Subcutaneous preadipocyte (primary cell): Measurements from ENCODE around the gene CCL17. TPM values are rescaled to one million over a fixed set of nuclear protein-coding genes. Genes with fewer than 3 reads are reported as not detected.

Experiments used
- total RNA-seq: library from RNA; depleted of rRNA; stranded (reverse); fragments of >200 nt; gene quantifications from 2 replicates; pipeline ENCODE4 v1.2.3, GENCODE V29; 2012

Gene CCL17
- total RNA-seq, result not detected in 2 replicates

DNA sequence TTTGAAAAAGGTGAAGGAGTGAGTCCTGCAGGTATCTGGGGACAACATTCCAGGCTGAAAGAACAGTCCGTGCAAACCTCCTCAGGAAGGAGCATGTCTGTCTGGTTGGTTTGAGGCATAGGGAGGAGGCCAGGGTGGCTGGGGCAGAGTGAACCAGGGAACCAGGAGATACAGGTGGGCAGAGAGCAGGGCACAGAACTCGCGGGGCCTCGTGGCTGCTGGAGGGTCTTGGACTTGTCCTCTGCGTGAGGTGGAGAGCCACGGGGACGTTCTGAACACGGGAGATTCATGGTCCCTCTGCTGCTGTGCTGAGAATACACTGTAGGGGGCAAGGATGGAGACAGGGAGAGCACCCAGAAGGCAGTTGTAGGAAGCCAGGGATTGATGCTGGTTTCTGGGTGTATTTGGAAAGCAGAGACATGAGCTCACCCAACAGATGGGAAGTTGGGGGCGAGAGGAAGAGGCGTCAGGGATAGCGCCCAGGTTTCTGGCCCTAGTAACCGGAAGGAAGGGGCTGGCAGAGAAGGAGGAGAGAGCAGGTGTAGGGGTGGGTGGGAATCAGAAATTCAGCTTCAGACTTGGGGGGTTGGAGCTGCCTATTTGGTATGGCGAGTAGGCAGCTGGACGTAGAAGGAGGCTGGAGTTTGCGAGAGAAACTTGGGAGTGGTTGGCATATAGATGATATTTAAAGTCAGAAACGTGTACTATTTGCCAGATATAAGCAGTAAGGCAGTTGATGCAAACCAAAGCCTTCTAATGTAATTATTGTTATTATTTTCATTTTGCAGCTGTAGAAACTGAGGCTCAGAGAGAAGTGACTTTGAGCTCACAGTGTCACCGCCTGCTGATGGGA, at the start of gene CCL17:
TSS of gene CCL17 (plus strand) at position 803 of the 853 bp plus-strand sequence. CDS start 9,166 bp downstream, outside the sequence.

GRCh38 chr16:57358527-57359095, 46.0 kb upstream of the CCL17 start, which contains the start of gene CCL22:
TSS of gene CCL22 (plus strand) at chr16:57358783. CDS start at chr16:57358817, 34 bp downstream.

DNA sequence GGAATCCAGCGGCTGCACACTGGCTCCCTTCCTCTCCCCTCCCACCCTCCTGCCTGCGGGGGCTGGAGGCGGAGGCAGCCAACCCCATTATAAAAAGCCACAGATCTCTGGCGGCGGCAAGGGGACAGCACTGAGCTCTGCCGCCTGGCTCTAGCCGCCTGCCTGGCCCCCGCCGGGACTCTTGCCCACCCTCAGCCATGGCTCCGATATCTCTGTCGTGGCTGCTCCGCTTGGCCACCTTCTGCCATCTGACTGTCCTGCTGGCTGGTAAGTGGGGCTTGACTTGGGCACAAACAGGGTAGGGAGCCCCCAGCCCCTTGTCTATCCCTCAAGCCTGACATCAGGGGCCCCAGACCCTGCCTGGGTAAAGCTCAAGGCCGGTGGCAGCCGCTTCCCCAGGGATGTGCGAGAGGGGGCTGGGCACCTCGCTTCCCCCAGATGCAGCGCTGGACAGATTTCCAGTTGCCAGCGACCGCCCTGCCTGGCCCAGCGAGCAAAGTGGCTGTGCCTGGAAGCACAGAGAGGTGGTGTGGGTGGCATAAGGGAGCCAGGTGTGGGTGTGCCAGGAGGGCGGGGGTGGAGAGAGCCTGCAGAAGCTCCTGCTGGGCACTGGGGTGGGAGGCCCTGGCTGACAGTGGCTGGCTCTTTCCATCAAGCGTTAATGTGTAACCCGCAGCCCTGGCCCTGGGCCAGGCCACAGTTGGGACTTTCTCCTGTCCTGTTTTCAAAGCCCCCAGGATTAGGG, 32.0 kb upstream of the CCL17 start, which contains the start of gene CX3CL1:
TSS of gene CX3CL1 (plus strand) at position 119 of the 745 bp plus-strand sequence. CDS start at position 198, 79 bp downstream.

DNA sequence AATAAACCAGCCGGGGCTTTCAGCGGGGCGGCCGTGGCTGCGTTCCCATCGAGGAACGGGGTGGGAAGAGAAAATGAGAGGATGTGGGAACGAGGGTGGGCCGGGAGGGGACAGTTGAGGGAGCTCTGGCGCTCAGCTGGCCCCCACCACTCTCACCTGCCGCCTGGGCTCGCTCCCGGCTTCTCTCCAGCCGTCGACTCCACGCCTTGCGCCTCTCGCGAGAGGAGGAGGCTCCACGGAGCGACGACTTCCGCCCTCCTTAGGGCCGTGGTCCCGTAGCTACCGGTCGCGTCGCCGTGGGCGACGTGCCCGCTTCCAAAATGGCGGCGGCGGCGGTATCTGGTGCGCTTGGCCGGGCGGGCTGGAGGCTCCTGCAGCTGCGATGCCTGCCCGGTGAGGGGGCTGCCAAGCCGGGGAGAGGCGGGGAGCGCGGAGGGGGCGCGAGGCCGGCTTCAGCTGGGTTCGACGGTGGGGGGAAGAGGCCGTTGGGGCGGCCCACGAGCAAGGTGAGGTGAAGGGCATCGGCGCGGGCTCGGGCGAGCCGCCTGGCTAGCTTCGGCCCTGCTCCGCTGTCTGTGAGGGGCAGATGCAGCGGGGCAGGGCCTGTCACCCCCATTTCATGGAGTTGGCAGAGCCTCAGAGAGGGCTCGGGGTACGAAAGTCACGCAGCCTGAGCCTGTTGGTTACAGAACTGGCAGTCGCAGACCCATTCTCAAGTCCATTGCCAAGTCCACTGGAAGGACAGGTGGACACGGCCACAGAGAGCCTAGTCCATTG, 42.8 kb downstream of the CCL17 start, which contains the start of the genes CIAPIN1 and COQ9:
TSS of gene CIAPIN1 (minus strand) at position 200 of the 777 bp plus-strand sequence. CDS start 6,457 bp downstream, outside the sequence.
TSS of gene COQ9 (plus strand) at position 294 of the 777 bp plus-strand sequence. CDS start at position 321, 27 bp downstream.

GRCh38 chr16:57462209-57462977, 57.8 kb downstream of the CCL17 start, which contains the start of gene POLR2C:
TSS of gene POLR2C (plus strand) at chr16:57462679. CDS start at chr16:57462725, 46 bp downstream.

Other genes with a start within 250 kb of the CCL17 start
- 59.5 and 72.3 TPM in 2 replicates for gene PSME3IP1, start 218.7 kb upstream of the CCL17 start, total RNA-seq
- gene RSPRY1, start 218.4 kb upstream of the CCL17 start, total RNA-seq, result 41.2 and 57.3 TPM in 2 replicates
- 62.8 and 76.8 TPM in 2 replicates for gene ARL2BP, start 159.5 kb upstream of the CCL17 start, total RNA-seq
- under 0.01 TPM in 1 of 2 replicates, not detected in the other for gene PLLP, start 120.1 kb upstream of the CCL17 start, total RNA-seq
- not detected in 2 replicates for gene CCL22, start 46.0 kb upstream of the CCL17 start, total RNA-seq
- not detected in 2 replicates for gene CX3CL1, start 32.3 kb upstream of the CCL17 start, total RNA-seq
- 41.5 and 47.5 TPM in 2 replicates for gene CIAPIN1, start 42.6 kb downstream of the CCL17 start, total RNA-seq
- gene COQ9, start 42.7 kb downstream of the CCL17 start, total RNA-seq, result 44.1 and 49.3 TPM in 2 replicates
- 83.4 and 98.1 TPM in 2 replicates for gene POLR2C, start 57.9 kb downstream of the CCL17 start, total RNA-seq
- gene DOK4, start 81.7 kb downstream of the CCL17 start, total RNA-seq, result 15.8 and 21.5 TPM in 2 replicates
- 6.1 and 8.1 TPM in 2 replicates for gene CCDC102A, start 131.8 kb downstream of the CCL17 start, total RNA-seq
- gene ADGRG5, start 137.9 kb downstream of the CCL17 start, total RNA-seq, result not detected in 2 replicates
- 2.9 and 6.8 TPM in 2 replicates for gene ADGRG1, start 223.9 kb downstream of the CCL17 start, total RNA-seq